HFFc6 (cell line): ENCODE results near the gene MAP4K1. TPM values are rescaled to one million over a fixed set of nuclear protein-coding genes. Genes with fewer than 3 reads are reported as not detected.
"Not testable (repeated sequence)": the region's sequence is repeated elsewhere in the genome, so short reads cannot be mapped to it uniquely, and the experiment has no call there.

Experiments used
- DNase-seq: peaks from one replicate; pipeline ENCODE4 v3.0.0-alpha.2; 2018
- H3K27ac Mint-ChIP-seq: 2 replicates; pipeline ENCODE4 v1.8.0; 2020; ENCODE audit warnings: mild to moderate bottlenecking, mixed read lengths
- H3K27me3 Mint-ChIP-seq: 2 replicates; pipeline ENCODE4 v1.8.0; 2021; ENCODE audit warnings: mild to moderate bottlenecking, moderate library complexity, mixed read lengths; ENCODE audit not compliant: insufficient read depth
- H3K36me3 Mint-ChIP-seq: 2 replicates; pipeline ENCODE4 v1.8.0; 2021; ENCODE audit warnings: low read depth, mixed read lengths
- H3K4me1 Mint-ChIP-seq: 2 replicates; pipeline ENCODE4 v1.8.0; 2020; ENCODE audit warnings: low read depth, mixed read lengths
- H3K4me3 Mint-ChIP-seq: 2 replicates; pipeline ENCODE4 v1.8.0; 2020; ENCODE audit warnings: mild to moderate bottlenecking, moderate library complexity, mixed read lengths
- H3K9me3 Mint-ChIP-seq: 2 replicates; pipeline ENCODE4 v1.8.0; 2020; ENCODE audit warnings: mild to moderate bottlenecking, mixed read lengths
- CTCF ChIP-seq: fragments of 200-600 bp; sonication (generic); IDR thresholded peaks from 2 replicates; pipeline ENCODE4 v1.5.0; 2021; ENCODE audit warnings: antibody characterized with exemption, mild to moderate bottlenecking
- total RNA-seq, 6 experiments: library from RNA; stranded (reverse); fragmentation: NEBNext Ultra II Directional; extraction: Animal tissue kit (Norgen Biotek cat#: 25700); gene quantifications; 2 replicates in 1 of 6; 3 replicates in 5 of 6; pipeline ENCODE4 v1.2.3, GENCODE V29; 2021

Gene MAP4K1
- total RNA-seq, 6 experiments from 2014 or later: 0.27 to 0.74 (median 0.28) TPM; not detected in 3

- DNase-seq: peak; percentile 53
- TF ChIP-seq CTCF: peak; percentile 97
- Mint-ChIP-seq H3K4me1 (peaks cover 14% of the 10 kb centered on the region), H3K4me3 (peak overlapping the region; percentile 1; the same call in 1 of the 2 replicates), H3K9me3 (no peaks in the 10 kb centered on the region), H3K36me3 (peaks cover 25% of the 10 kb centered on the region), H3K27me3 (peaks cover 2% of the 10 kb centered on the region; the same call in 1 of the 2 replicates), H3K27ac (peak overlapping the region; percentile 79)
Observed at GRCh38 chr19:38634757-38635482, 17.2 kb upstream of the MAP4K1 start.

GRCh38 chr19:38632476-38633213 is 14.9 kb upstream of the MAP4K1 start:
- Mint-ChIP-seq H3K9me3 (no peaks in the 10 kb centered on the region), H3K27me3 (peaks cover 2% of the 10 kb centered on the region; the same call in 1 of the 2 replicates), H3K27ac (no peak overlapping the region), H3K4me1 (peaks cover 14% of the 10 kb centered on the region), H3K36me3 (peaks cover 29% of the 10 kb centered on the region), H3K4me3 (no peak overlapping the region)
- no peak for DNase-seq
- no peak for TF ChIP-seq CTCF

DNA sequence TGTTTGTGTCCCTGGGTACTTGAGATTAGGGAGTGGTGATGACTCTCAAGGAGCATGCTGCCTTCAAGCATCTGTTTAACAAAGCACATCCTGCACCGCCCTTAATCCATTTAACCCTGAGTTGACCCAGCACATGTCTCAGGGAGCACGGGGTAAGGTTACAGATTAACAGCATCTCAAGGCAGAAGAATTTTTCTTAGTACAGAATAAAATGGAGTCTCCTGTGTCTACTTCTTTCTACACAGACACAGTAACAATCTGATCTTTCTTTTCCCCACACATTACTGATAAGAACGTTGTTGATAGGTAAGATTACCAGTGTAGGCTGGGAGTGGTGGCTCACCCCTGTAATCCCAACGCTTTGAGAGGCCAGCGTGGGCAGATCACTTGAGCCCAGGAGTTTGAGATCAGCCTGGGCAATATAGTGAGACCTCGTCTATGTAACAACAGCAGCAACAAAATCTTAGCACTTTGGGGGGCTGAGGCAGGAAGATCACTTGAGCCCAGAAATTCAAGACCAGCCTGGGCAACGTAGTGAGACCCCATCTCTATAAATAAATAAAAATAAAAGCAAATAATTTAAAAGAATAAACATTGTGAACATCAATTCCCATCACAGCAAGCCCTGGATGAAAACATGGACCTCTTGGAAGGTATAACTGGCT is 14.2 kb upstream of the MAP4K1 start:
- Mint-ChIP-seq H3K36me3 (peaks cover 29% of the 10 kb centered on the region), H3K4me1 (peaks cover 12% of the 10 kb centered on the region)
- not testable (repeated sequence) for H3K27ac Mint-ChIP-seq, H3K4me3 Mint-ChIP-seq, H3K27me3 Mint-ChIP-seq, DNase-seq, H3K9me3 Mint-ChIP-seq

GRCh38 chr19:38631301-38631700 is 13.5 kb upstream of the MAP4K1 start:
- H3K36me3 Mint-ChIP-seq: peaks cover 30% of the 10 kb centered on the region
- H3K27ac Mint-ChIP-seq: not testable (repeated sequence)

DNA sequence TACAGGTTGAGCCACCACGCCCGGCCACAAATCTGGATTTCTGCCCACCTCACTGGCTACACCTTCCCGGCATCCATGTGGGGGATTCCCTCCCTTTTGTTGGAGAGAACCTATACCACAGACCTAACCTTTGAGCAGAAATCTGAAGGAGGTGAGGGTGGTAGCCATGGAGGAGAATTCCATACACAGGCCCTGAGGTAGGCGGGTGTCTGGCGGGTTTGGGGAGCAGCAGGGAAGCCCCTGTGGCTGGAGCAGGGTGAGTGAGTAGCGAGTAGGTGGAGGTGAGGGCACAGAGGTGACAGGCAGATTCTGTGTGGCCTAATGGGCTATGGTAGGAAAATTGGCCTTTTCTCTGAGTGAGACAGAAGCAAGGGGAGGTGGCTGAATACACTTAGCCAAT is 11.8 kb upstream of the MAP4K1 start:
- peaks cover 33% of the 10 kb centered on the region for H3K36me3 Mint-ChIP-seq
- H3K27me3 Mint-ChIP-seq: peaks cover 3% of the 10 kb centered on the region
- peaks cover 3% of the 10 kb centered on the region for H3K4me1 Mint-ChIP-seq
- no peak overlapping the region for H3K27ac Mint-ChIP-seq
- H3K4me3 Mint-ChIP-seq: no peak overlapping the region
- no peaks in the 10 kb centered on the region for H3K9me3 Mint-ChIP-seq
- no peak for DNase-seq
- no peak for TF ChIP-seq CTCF

More at GRCh38 chr19:38631301-38631700, 13.5 kb upstream of the MAP4K1 start:
- not testable (repeated sequence) for H3K27me3 Mint-ChIP-seq, H3K9me3 Mint-ChIP-seq, DNase-seq, H3K4me1 Mint-ChIP-seq, H3K4me3 Mint-ChIP-seq

GRCh38 chr19:38626401-38626800 is 8.6 kb upstream of the MAP4K1 start:
- Mint-ChIP-seq H3K36me3 (peaks cover 36% of the 10 kb centered on the region), H3K27me3 (peaks cover 1% of the 10 kb centered on the region), H3K27ac (no peak overlapping the region), H3K9me3 (no peaks in the 10 kb centered on the region), H3K4me3 (no peak overlapping the region), H3K4me1 (no peaks in the 10 kb centered on the region)
- no peak for DNase-seq
- no peak for TF ChIP-seq CTCF
